GM12878 (cell line): ENCODE results near the gene VASP.

Source experiments
- FOXK2 ChIP-seq: fragments of 450-650 bp; IDR thresholded peaks from 2 replicates; pipeline ENCODE4 v1.6.1; 2017; ENCODE audit warnings: mild to moderate bottlenecking, moderate library complexity
- SP1 ChIP-seq: IDR thresholded peaks from one replicate; pipeline ENCODE4 v1.6.1; 2011; ENCODE audit warnings: low read depth, low read length
- YBX1 ChIP-seq: fragments of 450-650 bp; IDR thresholded peaks from 2 replicates; pipeline ENCODE4 v1.6.1; 2016; ENCODE audit warnings: antibody characterized with exemption
- TF ChIP-seq, protein P1 (sequence below): IDR thresholded peaks from 2 replicates; pipeline ENCODE4 v1.6.1; 2011; ENCODE audit warnings: low read depth, low read length, improper control_type of control experiment, borderline replicate concordance

GRCh38 chr19:45522010-45522941, 15.0 kb downstream of the VASP start:
- TF ChIP-seq, protein P1, sequence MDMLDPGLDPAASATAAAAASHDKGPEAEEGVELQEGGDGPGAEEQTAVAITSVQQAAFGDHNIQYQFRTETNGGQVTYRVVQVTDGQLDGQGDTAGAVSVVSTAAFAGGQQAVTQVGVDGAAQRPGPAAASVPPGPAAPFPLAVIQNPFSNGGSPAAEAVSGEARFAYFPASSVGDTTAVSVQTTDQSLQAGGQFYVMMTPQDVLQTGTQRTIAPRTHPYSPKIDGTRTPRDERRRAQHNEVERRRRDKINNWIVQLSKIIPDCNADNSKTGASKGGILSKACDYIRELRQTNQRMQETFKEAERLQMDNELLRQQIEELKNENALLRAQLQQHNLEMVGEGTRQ = no peak
- TF ChIP-seq SP1 = no peak
- no peak for TF ChIP-seq YBX1
- TF ChIP-seq FOXK2 = no peak
